HG02870 (cell line): ENCODE measurements around the gene KRTAP26-1.
A peak's percentile ranks its signal among the peaks of the same experiment; 100 is the strongest.

Source experiments
- ATAC-seq: cut with Tn5 transposase; IDR thresholded peaks from one replicate; pipeline ENCODE4 v1.9.1; 2021; ENCODE audit warnings: mild to moderate bottlenecking, moderate library complexity; ENCODE audit not compliant: unreplicated experiment

Gene KRTAP26-1

GRCh38 chr21:30320215-30320614 lies at the start of gene KRTAP26-1:
TSS of gene KRTAP26-1 (minus strand) at chr21:30320315. CDS start at chr21:30320035, 280 bp downstream.
- ATAC-seq: no peak

- ATAC-seq: no peak
These were observed 35.8 kb upstream of the KRTAP26-1 start for GRCh38 chr21:30355906-30356305.

- ATAC-seq: no peak
These were observed 34.3 kb upstream of the KRTAP26-1 start for GRCh38 chr21:30354308-30355005.

DNA sequence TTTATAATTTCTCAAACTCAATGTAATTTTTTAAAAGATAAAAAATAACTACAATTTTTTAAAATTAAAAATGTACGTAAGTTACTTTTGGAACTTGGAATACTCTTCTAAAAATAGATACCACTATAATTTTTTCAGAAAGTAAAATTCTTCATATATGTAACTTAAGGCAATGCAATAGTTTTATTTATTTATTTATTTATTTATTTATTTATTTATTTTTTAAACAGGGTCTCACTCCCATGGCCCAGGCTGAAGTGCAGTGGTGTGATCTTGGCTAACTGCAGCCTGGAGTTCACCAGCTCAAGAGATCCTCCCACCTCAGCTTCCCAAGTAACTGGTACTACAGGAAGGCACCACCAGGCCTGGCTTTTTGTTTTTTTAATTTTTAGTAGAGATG lies 31.4 kb upstream of the KRTAP26-1 start:
- ATAC-seq: no peak

DNA sequence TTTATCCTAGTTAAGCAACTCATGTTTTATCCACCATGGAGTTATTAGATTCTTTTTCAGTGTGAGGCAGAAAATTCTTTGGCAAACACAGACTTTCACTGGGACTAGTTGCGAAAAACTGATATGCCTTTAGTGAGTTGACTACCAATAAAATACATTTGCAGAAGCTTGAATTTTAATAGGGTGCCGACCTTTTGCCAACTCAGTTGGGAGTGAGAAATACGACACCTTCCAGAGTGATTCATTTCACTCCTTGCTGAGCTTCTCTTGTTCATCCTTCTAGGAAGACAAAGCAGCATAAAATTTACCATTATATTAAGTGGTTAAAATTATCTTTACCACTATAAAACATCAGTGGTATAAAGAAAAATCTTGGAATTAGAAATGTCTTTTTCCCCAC lies 29.5 kb upstream of the KRTAP26-1 start:
- no peak for ATAC-seq

DNA sequence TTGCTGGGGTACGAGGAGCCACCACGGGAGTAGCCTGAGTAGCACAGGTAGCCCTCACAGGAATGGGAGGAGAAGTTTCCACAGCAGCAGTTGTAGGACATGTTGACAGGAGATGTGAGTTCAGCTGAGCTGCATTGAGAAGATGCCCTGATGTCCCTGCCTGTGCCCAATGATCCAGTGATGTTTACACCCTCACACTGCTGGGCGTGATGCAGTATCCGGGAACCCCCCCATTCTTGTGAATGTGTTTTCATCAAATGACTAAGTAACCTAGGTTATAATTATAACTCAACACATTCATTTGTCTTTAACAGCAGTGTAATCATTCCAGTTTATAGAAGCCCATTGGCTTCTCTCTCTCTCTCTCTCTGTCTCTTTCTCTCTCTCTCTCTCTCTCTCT lies 28.4 kb upstream of the KRTAP26-1 start, which contains the start of gene KRTAP23-1:
KRTAP23-1 (minus strand) TSS at position 101 of the 400 bp plus-strand sequence; CDS start at position 101, 0 bp downstream.
- ATAC-seq: no peak

DNA sequence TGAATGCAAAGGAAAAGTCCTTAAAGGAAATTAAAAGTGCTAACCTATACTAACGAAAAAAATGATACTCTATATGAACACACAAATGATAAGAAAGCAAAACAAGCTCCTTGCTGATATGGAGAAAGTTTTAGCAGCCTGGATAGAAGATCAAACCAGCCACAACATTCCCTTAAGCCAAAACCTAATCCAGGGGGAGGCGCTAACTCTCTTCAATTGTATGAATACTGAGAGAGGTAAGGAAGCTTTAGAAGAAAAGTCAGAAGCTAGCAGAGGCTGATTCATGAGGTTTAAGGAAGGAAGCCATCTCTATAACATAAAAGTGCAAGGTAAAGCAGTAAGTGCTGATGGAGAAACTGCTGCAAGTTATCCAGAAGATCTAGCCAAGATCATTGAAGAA lies 24.9 kb upstream of the KRTAP26-1 start:
- ATAC-seq: no peak

- ATAC-seq: peak; percentile 48
These were observed 20.8 kb upstream of the KRTAP26-1 start for GRCh38 chr21:30340714-30341573.

DNA sequence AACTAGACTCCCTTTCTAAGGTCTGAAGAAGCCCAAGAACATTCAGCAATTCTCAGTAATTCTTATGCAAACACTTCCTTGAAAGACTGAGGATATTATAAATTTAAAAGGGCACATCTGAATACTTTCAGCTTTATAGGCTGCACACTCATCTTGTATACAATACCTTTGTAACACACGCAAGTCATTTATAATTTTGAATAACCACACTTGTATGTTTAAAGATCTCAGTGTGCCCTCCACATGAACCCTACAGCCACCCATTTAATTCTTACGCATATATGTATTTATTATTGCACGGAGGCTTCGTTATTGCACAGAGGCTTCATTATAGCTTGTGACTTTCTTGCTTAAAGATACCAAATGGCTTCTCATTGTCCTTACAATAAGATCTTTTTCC lies 18.6 kb upstream of the KRTAP26-1 start:
- no peak for ATAC-seq

- ATAC-seq: no peak
These were observed 17.7 kb upstream of the KRTAP26-1 start for GRCh38 chr21:30337772-30338171.

- no peak for ATAC-seq
These were observed 17.2 kb upstream of the KRTAP26-1 start, which contains the start of gene KRTAP27-1 for GRCh38 chr21:30337276-30337744. TSS of gene KRTAP27-1 (minus strand) at chr21:30337694. CDS start at chr21:30337668, 26 bp downstream.

GRCh38 chr21:30336596-30336995 lies 16.5 kb upstream of the KRTAP26-1 start:
- ATAC-seq: no peak

- ATAC-seq: no peak
These were observed 13.6 kb upstream of the KRTAP26-1 start for GRCh38 chr21:30333736-30334135.

DNA sequence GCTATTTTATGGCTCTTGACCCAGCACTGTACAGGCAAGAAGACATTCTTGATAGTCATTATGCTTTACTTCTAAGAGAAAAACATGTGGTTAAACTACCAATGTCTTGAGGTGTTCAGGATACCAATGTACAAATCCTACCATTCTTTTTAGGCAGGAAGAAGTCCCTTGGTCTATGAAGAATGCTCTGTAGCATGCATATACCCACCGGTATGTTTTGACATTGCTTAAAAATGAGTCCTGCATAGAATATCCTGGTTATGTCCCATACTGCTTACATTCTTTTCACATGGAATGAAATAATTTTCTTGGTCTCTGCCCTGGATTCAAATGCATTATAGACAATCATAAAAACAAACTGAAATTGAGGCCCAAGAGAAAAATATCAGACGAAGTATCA lies 12.6 kb upstream of the KRTAP26-1 start:
- no peak for ATAC-seq

GRCh38 chr21:30329203-30329875 lies 9.2 kb upstream of the KRTAP26-1 start:
- ATAC-seq: no peak

GRCh38 chr21:30326390-30326789 lies 6.3 kb upstream of the KRTAP26-1 start:
- ATAC-seq: no peak

DNA sequence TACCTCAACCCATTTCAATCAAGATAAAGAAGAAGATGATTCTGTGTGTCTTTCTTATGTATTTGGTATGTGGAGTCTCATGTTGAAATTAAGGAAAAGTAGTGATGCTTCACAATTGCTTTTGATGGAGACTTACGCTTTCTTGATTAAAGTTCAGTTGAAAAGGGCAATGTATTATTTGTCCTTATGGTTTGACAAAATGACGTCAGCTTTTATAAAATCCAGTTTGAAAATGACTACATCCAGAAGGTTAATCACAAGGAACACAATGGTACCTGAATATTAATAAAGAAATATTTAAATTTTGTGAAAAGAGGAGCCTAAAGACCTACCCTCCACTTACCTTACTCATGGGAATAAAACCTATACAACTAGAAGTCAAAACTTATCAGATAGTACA lies 4.4 kb downstream of the KRTAP26-1 start:
- ATAC-seq: no peak

DNA sequence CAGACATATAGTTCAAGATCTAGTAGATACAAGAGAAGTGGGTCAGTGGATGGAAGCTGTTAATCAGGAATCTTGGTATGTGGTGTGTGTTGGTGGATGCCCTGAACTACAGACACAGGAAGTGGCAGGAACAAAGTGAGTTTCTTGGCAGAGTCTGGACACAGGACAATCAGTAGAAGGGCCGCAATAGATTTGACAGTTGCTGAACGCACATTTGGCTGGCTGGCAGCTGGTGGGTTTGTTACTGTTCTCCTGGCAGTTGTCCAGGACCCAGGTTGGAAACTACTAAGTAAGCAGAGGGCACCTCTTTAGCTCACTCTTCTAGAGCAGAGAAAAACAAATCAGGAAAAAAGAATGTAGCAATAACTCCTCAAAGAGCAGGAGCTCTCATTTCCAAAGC lies 13.2 kb downstream of the KRTAP26-1 start:
- no peak for ATAC-seq

GRCh38 chr21:30305136-30305535 lies 15.0 kb downstream of the KRTAP26-1 start:
- ATAC-seq: no peak

GRCh38 chr21:30289215-30289614 lies 30.9 kb downstream of the KRTAP26-1 start, which contains the start of gene KRTAP25-1:
TSS of gene KRTAP25-1 (minus strand) at chr21:30289514. CDS start at chr21:30289490, 24 bp downstream.
- no peak for ATAC-seq

DNA sequence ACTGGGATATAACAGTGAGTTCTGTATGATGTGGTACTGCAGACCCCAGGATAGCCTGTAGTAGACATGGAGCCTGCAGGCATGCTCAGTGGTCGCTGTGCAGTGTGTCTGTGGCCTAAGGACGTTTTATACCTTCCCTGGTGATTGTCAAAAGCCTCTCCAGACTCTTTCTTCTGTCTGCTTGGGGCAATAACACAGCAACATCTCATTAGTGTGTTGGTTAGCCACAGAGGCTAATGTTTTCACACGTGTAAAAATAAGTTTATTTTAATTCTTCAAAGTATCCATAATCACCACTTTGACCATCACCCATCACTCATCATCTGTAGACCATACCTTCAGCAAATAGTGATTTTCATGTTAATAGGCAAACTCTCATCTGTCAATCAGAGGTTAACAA lies 37.3 kb downstream of the KRTAP26-1 start, which contains the start of gene KRTAP24-1:
KRTAP24-1 (minus strand) TSS at position 101 of the 400 bp plus-strand sequence; CDS start at position 83, 18 bp downstream.
- no peak for ATAC-seq
